ENCODE measurements around the gene SELENOH. TPM values are rescaled to one million over a fixed set of nuclear protein-coding genes. Genes with fewer than 3 reads are reported as not detected.

Gene SELENOH
- polyA plus RNA-seq, 2 donors: 87.4 to 115 TPM

- Histone ChIP-seq H3K9me3 (ENCODE audit: control insufficient read depth in 2 of 2, insufficient read depth in 1 of 2, low read depth in 1 of 2, low read length in 1 of 2) (no peaks in the 10 kb centered on the region), H3K36me3 (ENCODE audit: control insufficient read depth in 2 of 2, insufficient read depth in 2 of 2, low read length in 1 of 2) (no peaks in the 10 kb centered on the region), H3K27ac (ENCODE audit: low read depth in 2 of 2, low read length in 1 of 2) (peak overlapping the region; percentile 27 to 68), H3K27me3 (ENCODE audit: control insufficient read depth in 1 of 2, insufficient read depth in 2 of 2, low read length in 2 of 2) (no peaks in the 10 kb centered on the region), H3K4me1 (ENCODE audit: control insufficient read depth in 2 of 2, insufficient read depth in 2 of 2, low read length in 1 of 2) (peaks cover 0 to 3% of the 10 kb centered on the region in 2 donors), H3K4me3 (ENCODE audit: low read depth in 1 of 2, low read length in 2 of 2) (peak overlapping the region; percentile 49 to 96)
- WGBS, 2 donors: 8 to 18% methylated on average over 1 of the region's 1 CpG
Observed at GRCh38 chr11:57763568-57763967, 22.3 kb downstream of the SELENOH start.

- H3K4me3 ChIP-seq (ENCODE audit: low read depth in 1 of 2, low read length in 2 of 2): peak overlapping the region; percentile 49 to 96
- 22 to 31% methylated on average over 4 of the region's 4 CpGs for WGBS, 2 donors
Observed at GRCh38 chr11:57764021-57764420, 22.7 kb downstream of the SELENOH start.

GRCh38 chr11:57764566-57764965 is 23.3 kb downstream of the SELENOH start:
- WGBS, 2 donors: 13% methylated on average over 2 of the region's 2 CpGs
- H3K4me1 ChIP-seq (ENCODE audit: control insufficient read depth in 2 of 2, insufficient read depth in 2 of 2, low read length in 1 of 2): peaks cover 0 to 3% of the 10 kb centered on the region in 2 donors
- H3K4me3 ChIP-seq (ENCODE audit: low read depth in 1 of 2, low read length in 2 of 2): peak overlapping the region; percentile 24 to 96
- peak overlapping the region; percentile 9 to 54 for H3K27ac ChIP-seq (ENCODE audit: low read depth in 2 of 2, low read length in 1 of 2)
- H3K9me3 ChIP-seq (ENCODE audit: control insufficient read depth in 2 of 2, insufficient read depth in 1 of 2, low read depth in 1 of 2, low read length in 1 of 2): no peaks in the 10 kb centered on the region
- H3K36me3 ChIP-seq (ENCODE audit: control insufficient read depth in 2 of 2, insufficient read depth in 2 of 2, low read length in 1 of 2): no peaks in the 10 kb centered on the region
- no peaks in the 10 kb centered on the region for H3K27me3 ChIP-seq (ENCODE audit: control insufficient read depth in 1 of 2, insufficient read depth in 2 of 2, low read length in 2 of 2)

More at GRCh38 chr11:57764021-57764420, 22.7 kb downstream of the SELENOH start:
- Histone ChIP-seq H3K27ac (ENCODE audit: low read depth in 2 of 2, low read length in 1 of 2) (peak overlapping the region; percentile 26 to 84), H3K4me1 (ENCODE audit: control insufficient read depth in 2 of 2, insufficient read depth in 2 of 2, low read length in 1 of 2) (peaks cover 0 to 3% of the 10 kb centered on the region in 2 donors), H3K9me3 (ENCODE audit: control insufficient read depth in 2 of 2, insufficient read depth in 1 of 2, low read depth in 1 of 2, low read length in 1 of 2) (no peaks in the 10 kb centered on the region), H3K27me3 (ENCODE audit: control insufficient read depth in 1 of 2, insufficient read depth in 2 of 2, low read length in 2 of 2) (no peaks in the 10 kb centered on the region), H3K36me3 (ENCODE audit: control insufficient read depth in 2 of 2, insufficient read depth in 2 of 2, low read length in 1 of 2) (no peaks in the 10 kb centered on the region)

GRCh38 chr11:57764972-57765371 is 23.7 kb downstream of the SELENOH start:
- Histone ChIP-seq H3K27ac (ENCODE audit: low read depth in 2 of 2, low read length in 1 of 2) (peak overlapping the region; percentile 9 to 54), H3K4me3 (ENCODE audit: low read depth in 1 of 2, low read length in 2 of 2) (peak overlapping the region; percentile 24 to 96), H3K9me3 (ENCODE audit: control insufficient read depth in 2 of 2, insufficient read depth in 1 of 2, low read depth in 1 of 2, low read length in 1 of 2) (no peaks in the 10 kb centered on the region), H3K36me3 (ENCODE audit: control insufficient read depth in 2 of 2, insufficient read depth in 2 of 2, low read length in 1 of 2) (no peaks in the 10 kb centered on the region), H3K27me3 (ENCODE audit: control insufficient read depth in 1 of 2, insufficient read depth in 2 of 2, low read length in 2 of 2) (no peaks in the 10 kb centered on the region), H3K4me1 (ENCODE audit: control insufficient read depth in 2 of 2, insufficient read depth in 2 of 2, low read length in 1 of 2) (peaks cover 0 to 3% of the 10 kb centered on the region in 2 donors)
- 14 to 17% methylated on average over 2 of the region's 2 CpGs for WGBS, 2 donors

- Histone ChIP-seq H3K27ac (ENCODE audit: low read depth in 2 of 2, low read length in 1 of 2) (no peak overlapping the region), H3K27me3 (ENCODE audit: control insufficient read depth in 1 of 2, insufficient read depth in 2 of 2, low read length in 2 of 2) (no peaks in the 10 kb centered on the region), H3K36me3 (ENCODE audit: control insufficient read depth in 2 of 2, insufficient read depth in 2 of 2, low read length in 1 of 2) (no peaks in the 10 kb centered on the region), H3K4me3 (ENCODE audit: low read depth in 1 of 2, low read length in 2 of 2) (no peak overlapping the region), H3K9me3 (ENCODE audit: control insufficient read depth in 2 of 2, insufficient read depth in 1 of 2, low read depth in 1 of 2, low read length in 1 of 2) (no peaks in the 10 kb centered on the region), H3K4me1 (ENCODE audit: control insufficient read depth in 2 of 2, insufficient read depth in 2 of 2, low read length in 1 of 2) (no peaks in the 10 kb centered on the region)
- WGBS, 2 donors: 41 to 53% methylated on average over 1 of the region's 1 CpG
Observed at GRCh38 chr11:57770793-57771192, 29.5 kb downstream of the SELENOH start.

- H3K4me3 ChIP-seq (ENCODE audit: low read depth in 1 of 2, low read length in 2 of 2): no peak overlapping the region
- H3K9me3 ChIP-seq (ENCODE audit: control insufficient read depth in 2 of 2, insufficient read depth in 1 of 2, low read depth in 1 of 2, low read length in 1 of 2): no peaks in the 10 kb centered on the region
- H3K27me3 ChIP-seq (ENCODE audit: control insufficient read depth in 1 of 2, insufficient read depth in 2 of 2, low read length in 2 of 2): no peaks in the 10 kb centered on the region
- 91 to 93% methylated on average over 3 of the region's 3 CpGs for WGBS, 2 donors
- H3K27ac ChIP-seq (ENCODE audit: low read depth in 2 of 2, low read length in 1 of 2): no peak overlapping the region
- H3K4me1 ChIP-seq (ENCODE audit: control insufficient read depth in 2 of 2, insufficient read depth in 2 of 2, low read length in 1 of 2): peaks cover 0 to 4% of the 10 kb centered on the region in 2 donors
- H3K36me3 ChIP-seq (ENCODE audit: control insufficient read depth in 2 of 2, insufficient read depth in 2 of 2, low read length in 1 of 2): no peaks in the 10 kb centered on the region
Observed at GRCh38 chr11:57771365-57771764, 30.1 kb downstream of the SELENOH start.

GRCh38 chr11:57772562-57772961 is 31.3 kb downstream of the SELENOH start:
- Histone ChIP-seq H3K4me3 (ENCODE audit: low read depth in 1 of 2, low read length in 2 of 2) (no peak overlapping the region), H3K27ac (ENCODE audit: low read depth in 2 of 2, low read length in 1 of 2) (peak overlapping the region in 1 of 2 donors; percentile 27), H3K27me3 (ENCODE audit: control insufficient read depth in 1 of 2, insufficient read depth in 2 of 2, low read length in 2 of 2) (no peaks in the 10 kb centered on the region)

GRCh38 chr11:57773026-57773598 is 31.8 kb downstream of the SELENOH start:
- peaks cover 2 to 7% of the 10 kb centered on the region in 2 donors for H3K4me1 ChIP-seq (ENCODE audit: control insufficient read depth in 2 of 2, insufficient read depth in 2 of 2, low read length in 1 of 2)
- no peaks in the 10 kb centered on the region for H3K36me3 ChIP-seq (ENCODE audit: control insufficient read depth in 2 of 2, insufficient read depth in 2 of 2, low read length in 1 of 2)
- no peaks in the 10 kb centered on the region for H3K27me3 ChIP-seq (ENCODE audit: control insufficient read depth in 1 of 2, insufficient read depth in 2 of 2, low read length in 2 of 2)
- H3K27ac ChIP-seq (ENCODE audit: low read depth in 2 of 2, low read length in 1 of 2): peak overlapping the region; percentile 3 to 13
- WGBS, 2 donors: 60 to 72% methylated on average over 5 of the region's 5 CpGs
- no peak overlapping the region for H3K4me3 ChIP-seq (ENCODE audit: low read depth in 1 of 2, low read length in 2 of 2)
- H3K9me3 ChIP-seq (ENCODE audit: control insufficient read depth in 2 of 2, insufficient read depth in 1 of 2, low read depth in 1 of 2, low read length in 1 of 2): no peaks in the 10 kb centered on the region

More at GRCh38 chr11:57772562-57772961, 31.3 kb downstream of the SELENOH start:
- Histone ChIP-seq H3K36me3 (ENCODE audit: control insufficient read depth in 2 of 2, insufficient read depth in 2 of 2, low read length in 1 of 2) (no peaks in the 10 kb centered on the region), H3K4me1 (ENCODE audit: control insufficient read depth in 2 of 2, insufficient read depth in 2 of 2, low read length in 1 of 2) (peaks cover 0 to 7% of the 10 kb centered on the region in 2 donors), H3K9me3 (ENCODE audit: control insufficient read depth in 2 of 2, insufficient read depth in 1 of 2, low read depth in 1 of 2, low read length in 1 of 2) (no peaks in the 10 kb centered on the region)
- 47 to 51% methylated on average over 4 of the region's 4 CpGs for WGBS, 2 donors

GRCh38 chr11:57775491-57775890 is 34.2 kb downstream of the SELENOH start:
- H3K27me3 ChIP-seq (ENCODE audit: control insufficient read depth in 1 of 2, insufficient read depth in 2 of 2, low read length in 2 of 2): no peaks in the 10 kb centered on the region
- no peaks in the 10 kb centered on the region for H3K36me3 ChIP-seq (ENCODE audit: control insufficient read depth in 2 of 2, insufficient read depth in 2 of 2, low read length in 1 of 2)
- no peaks in the 10 kb centered on the region for H3K9me3 ChIP-seq (ENCODE audit: control insufficient read depth in 2 of 2, insufficient read depth in 1 of 2, low read depth in 1 of 2, low read length in 1 of 2)
- peak overlapping the region; percentile 87 to 89 for H3K27ac ChIP-seq (ENCODE audit: low read depth in 2 of 2, low read length in 1 of 2)
- WGBS, 2 donors: 45 to 49% methylated on average over 5 of the region's 5 CpGs
- H3K4me1 ChIP-seq (ENCODE audit: control insufficient read depth in 2 of 2, insufficient read depth in 2 of 2, low read length in 1 of 2): peaks cover 6 to 10% of the 10 kb centered on the region in 2 donors
- H3K4me3 ChIP-seq (ENCODE audit: low read depth in 1 of 2, low read length in 2 of 2): no peak overlapping the region

GRCh38 chr11:57776031-57776521 is 34.8 kb downstream of the SELENOH start:
- no peaks in the 10 kb centered on the region for H3K27me3 ChIP-seq (ENCODE audit: control insufficient read depth in 1 of 2, insufficient read depth in 2 of 2, low read length in 2 of 2)
- H3K9me3 ChIP-seq (ENCODE audit: control insufficient read depth in 2 of 2, insufficient read depth in 1 of 2, low read depth in 1 of 2, low read length in 1 of 2): no peaks in the 10 kb centered on the region
- H3K4me3 ChIP-seq (ENCODE audit: low read depth in 1 of 2, low read length in 2 of 2): peak overlapping the region in 1 of 2 donors; percentile 2
- no peaks in the 10 kb centered on the region for H3K36me3 ChIP-seq (ENCODE audit: control insufficient read depth in 2 of 2, insufficient read depth in 2 of 2, low read length in 1 of 2)
- WGBS, 2 donors: 51 to 56% methylated on average over 3 of the region's 3 CpGs
- H3K27ac ChIP-seq (ENCODE audit: low read depth in 2 of 2, low read length in 1 of 2): peak overlapping the region; percentile 87 to 89
- H3K4me1 ChIP-seq (ENCODE audit: control insufficient read depth in 2 of 2, insufficient read depth in 2 of 2, low read length in 1 of 2): peaks cover 8 to 10% of the 10 kb centered on the region in 2 donors

Measured in esophagus (tissue), 2 donors.